B cell (primary cell): ENCODE measurements around the gene RENBP. TPM values are rescaled to one million over a fixed set of nuclear protein-coding genes. Genes with fewer than 3 reads are reported as not detected.
A peak's percentile ranks its signal among the peaks of the same experiment; 100 is the strongest.

Experiments used
- ATAC-seq: fragments of 200-7000 bp; cut with Tn5 transposase; one replicate; pipeline ENCODE4 v1.10.0; 2021; ENCODE audit warnings: low read depth, mild to moderate bottlenecking, moderate number of reproducible peaks, moderate library complexity
- CTCF ChIA-PET: fragments of 350-600 bp; sonication (Branson Sonifier 250); formaldehyde crosslinking; loops from one replicate; lab custom pipeline; 2021; ENCODE audit warnings: antibody characterized with exemption, inconsistent platforms; lab: Charles Lee
- POLR2A ChIA-PET: fragments of 350-600 bp; sonication (Branson Sonifier 250); formaldehyde crosslinking; loops from one replicate; lab custom pipeline; 2021; ENCODE audit warnings: antibody characterized with exemption; lab: Charles Lee
- DNase-seq: peaks from one replicate; pipeline ENCODE4 v3.0.0; 2013
- H2AFZ ChIP-seq: 2 replicates; pipeline ENCODE4 v1.6.1; 2012; ENCODE audit warnings: mild to moderate bottlenecking, low read depth, low read length; ENCODE audit not compliant: insufficient read depth, poor library complexity, severe bottlenecking
- H3K27ac ChIP-seq, 2 donors: 1 replicate in 1 of 2; 2 replicates in 1 of 2; pipeline ENCODE4 v1.5.1; 2012 to 2013; ENCODE audit warnings: low read length in 2 of 2, mild to moderate bottlenecking in 2 of 2, moderate library complexity in 1 of 2
- H3K27me3 ChIP-seq, 4 experiments: fragments of 200-600 bp in 1 of 4; sonication (generic) in 1 of 4; replicated peaks in 1 of 4; 1 replicate in 2 of 4; 2 replicates in 2 of 4; pipeline versions ENCODE4 v1.6.1 to v1.7.0; 2013 to 2016; ENCODE audit warnings: low read length in 3 of 4, mild to moderate bottlenecking in 2 of 4, mixed read lengths in 1 of 4, moderate library complexity in 1 of 4; ENCODE audit not compliant: insufficient read depth in 4 of 4, control insufficient read depth in 3 of 4; ENCODE audit errors: control extremely low read depth in 1 of 4
- H3K36me3 ChIP-seq, 2 experiments: replicated peaks in 1 of 2; 1 replicate in 1 of 2; 2 replicates in 1 of 2; pipeline versions ENCODE4 v1.6.1 to v1.7.1; 2013; ENCODE audit warnings: low read length in 1 of 2; ENCODE audit not compliant: insufficient read depth in 2 of 2, control insufficient read depth in 1 of 2; ENCODE audit errors: control extremely low read depth in 1 of 2, extremely low read depth in 1 of 2
- H3K4me1 ChIP-seq, 2 donors: fragments of 200-600 bp in 1 of 2; sonication (generic) in 1 of 2; 1 replicate in 1 of 2; 2 replicates in 1 of 2; pipeline versions ENCODE4 v1.5.1 to v1.6.1; 2013 to 2017; ENCODE audit warnings: low read length in 2 of 2; ENCODE audit not compliant: control insufficient read depth in 2 of 2, insufficient read depth in 2 of 2
- H3K4me2 ChIP-seq: replicated peaks from 2 replicates; pipeline ENCODE3; 2012; ENCODE audit warnings: mild to moderate bottlenecking, low read depth, low read length; ENCODE audit not compliant: poor library complexity, severe bottlenecking
- H3K4me3 ChIP-seq, 5 experiments: fragments of 200-600 bp in 1 of 5; sonication (generic) in 1 of 5; 1 replicate in 3 of 5; 2 replicates in 2 of 5; pipeline versions ENCODE4 v1.5.1 to v1.7.0; 2011 to 2016; ENCODE audit warnings: low read length in 4 of 5, mild to moderate bottlenecking in 4 of 5, low read depth in 2 of 5, control low read depth in 1 of 5, moderate library complexity in 1 of 5; ENCODE audit not compliant: insufficient read depth in 1 of 5; ENCODE audit errors: control extremely low read depth in 1 of 5, extremely low read depth in 1 of 5
- H3K79me2 ChIP-seq: fragments of 200-600 bp; sonication (generic); one replicate; pipeline ENCODE4 v1.6.0; 2016; ENCODE audit warnings: low read length; ENCODE audit not compliant: control insufficient read depth, insufficient read depth
- H3K9ac ChIP-seq: fragments of 200-600 bp; sonication (generic); 2 replicates; pipeline ENCODE4 v1.6.1; 2017; ENCODE audit warnings: mild to moderate bottlenecking, low read length, moderate library complexity
- H3K9me3 ChIP-seq, 3 donors: one replicate each; pipeline versions ENCODE4 v1.6.1 to v1.7.1; 2013; ENCODE audit warnings: low read length in 2 of 3; ENCODE audit not compliant: control insufficient read depth in 2 of 3, insufficient read depth in 1 of 3; ENCODE audit errors: control extremely low read depth in 1 of 3
- H4K20me1 ChIP-seq: 2 replicates; pipeline ENCODE4 v1.6.0; 2012; ENCODE audit warnings: mild to moderate bottlenecking, low read length; ENCODE audit not compliant: insufficient read depth, control insufficient read depth, poor library complexity, severe bottlenecking
- H3K27ac Mint-ChIP-seq: one replicate; pipeline ENCODE4 v1.8.0; 2021; ENCODE audit warnings: mixed read lengths
- H3K27me3 Mint-ChIP-seq: one replicate; pipeline ENCODE4 v1.8.0; 2021; ENCODE audit warnings: mixed read lengths
- H3K4me1 Mint-ChIP-seq: one replicate; pipeline ENCODE4 v1.8.0; 2021; ENCODE audit warnings: mixed read lengths
- H3K4me3 Mint-ChIP-seq: one replicate; pipeline ENCODE4 v1.8.0; 2021; ENCODE audit warnings: mixed read lengths
- H3K9me3 Mint-ChIP-seq: one replicate; pipeline ENCODE4 v1.8.0; 2022; ENCODE audit warnings: mixed read lengths; ENCODE audit not compliant: insufficient read depth
- EZH2 ChIP-seq: IDR thresholded peaks from 2 replicates; pipeline ENCODE4 v1.6.1; 2012; ENCODE audit warnings: borderline replicate concordance, low read depth, mild to moderate bottlenecking, moderate library complexity, low read length; ENCODE audit not compliant: insufficient read depth, poor library complexity, severe bottlenecking
- WGBS: methylation state at CpG from one replicate; pipeline ENCODE4 v1.1.5; 2013; ENCODE audit warnings: missing lambda C conversion rate; ENCODE audit not compliant: insufficient coverage; 5-methylcytosine and 5-hydroxymethylcytosine counted together
- intact Hi-C: fragments of 100-400 bp; cut with micrococcal nuclease; formaldehyde crosslinking; loops from one replicate; pipeline ENCODE4 v1.10.0; 2022
- polyA plus RNA-seq: library from polyadenylated mRNA; depleted of rRNA; stranded (reverse); fragments of >200 nt; gene quantifications from 2 replicates; pipeline ENCODE4 v1.2.3, GENCODE V29; 2012
- total RNA-seq, 2 donors: library from RNA; stranded (reverse); fragments of 120-200 nt in 1 of 2; gene quantifications; 1 replicate in 1 of 2; 2 replicates in 1 of 2; pipeline versions ENCODE4 v1.2.3 to v1.2.4, GENCODE V29; 2013 to 2022
- TF ChIP-seq, protein P1 (sequence below): fragments of 200-600 bp; IDR thresholded peaks from one replicate; pipeline ENCODE4 v1.8.0; 2022; ENCODE audit warnings: antibody characterized with exemption, mild to moderate bottlenecking

The RENBP gene
- total and polyA plus RNA-seq, 2 donors (not counting 1 experiment from before 2014, with no cell fraction given): 30.6 to 39.2 TPM

DNA sequence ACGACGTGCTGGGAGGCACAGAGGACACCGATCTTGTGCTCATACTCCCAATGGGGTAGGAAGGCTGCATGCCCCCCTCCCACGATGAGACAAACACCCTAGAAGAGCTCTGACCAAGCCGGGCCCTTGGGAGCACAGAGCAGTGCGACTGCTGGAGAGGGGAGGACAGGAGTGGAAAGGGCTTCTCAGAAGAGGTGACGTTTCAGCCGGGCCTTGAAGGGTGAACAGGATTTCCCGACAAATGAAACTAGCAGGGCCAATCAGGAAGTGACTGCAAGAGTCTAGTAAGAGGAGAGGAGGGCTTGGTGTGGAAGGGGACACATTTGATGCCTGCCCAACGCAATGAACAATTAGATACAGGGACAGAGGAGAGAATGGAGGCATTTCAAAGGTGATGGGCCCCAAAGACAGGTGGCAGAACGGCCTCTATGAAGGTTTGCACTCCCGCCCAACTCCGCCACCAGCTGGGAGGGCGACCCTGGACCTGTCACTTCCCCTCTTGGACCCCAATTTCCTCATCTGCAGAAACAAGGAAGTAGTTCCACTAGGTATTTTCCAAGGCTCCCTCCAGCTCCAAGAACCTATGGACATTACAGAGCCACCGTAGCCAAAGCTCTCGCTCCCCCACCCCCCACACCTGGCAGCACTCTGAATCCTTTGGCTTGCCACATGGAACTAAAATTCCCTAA is 23.2 kb upstream of the RENBP start:
- POLR2A ChIA-PET: interaction anchor here (0.7 to 1.6 kb wide), 3 partner anchors 14 to 244 kb away, joined by 3 to 7 read pairs (median 4); partner anchors contain the start of gene BCAP31
- Histone ChIP-seq H4K20me1 (peaks cover 66% of the 10 kb centered on the region), H3K4me3 (peak overlapping the region in 3 of 5 experiments; percentile 11 to 31 (median 25)), H3K4me2 (peak overlapping the region; percentile 70), H3K27me3 (no peaks in the 10 kb centered on the region), H3K79me2 (peaks cover 79% of the 10 kb centered on the region), H3K27ac (peak overlapping the region; percentile 46 to 63), H3K36me3 (peaks cover 0 to 21% of the 10 kb centered on the region in 2 experiments), H3K9me3 (no peaks in the 10 kb centered on the region), H3K4me1 (peaks cover 42 to 53% of the 10 kb centered on the region in 2 donors), H3K9ac (peak overlapping the region; percentile 7), H2AFZ (no peak overlapping the region)
- H3K9me3 Mint-ChIP-seq: no peaks in the 10 kb centered on the region
- H3K4me1 Mint-ChIP-seq: peaks cover 38% of the 10 kb centered on the region
- H3K4me3 Mint-ChIP-seq: peak overlapping the region; percentile 87
- intact Hi-C loops: loop anchor here (10.0 kb wide), 1 partner anchor 1023 kb away; no protein-coding TSS in a partner anchor
- 21% methylated on average over 7 of the region's 16 CpGs for WGBS
- CTCF ChIA-PET: interaction anchor here (0.6 to 4.0 kb wide), 13 partner anchors 15 to 559 kb away, joined by 3 to 27 read pairs (median 4); partner anchors contain the start of genes ARHGAP4 and SLC6A8
- ATAC-seq: no peak
- H3K27ac Mint-ChIP-seq: peak overlapping the region; percentile 92
- peak; percentile 47 for DNase-seq
- no peak for TF ChIP-seq EZH2
- TF ChIP-seq, protein P1, sequence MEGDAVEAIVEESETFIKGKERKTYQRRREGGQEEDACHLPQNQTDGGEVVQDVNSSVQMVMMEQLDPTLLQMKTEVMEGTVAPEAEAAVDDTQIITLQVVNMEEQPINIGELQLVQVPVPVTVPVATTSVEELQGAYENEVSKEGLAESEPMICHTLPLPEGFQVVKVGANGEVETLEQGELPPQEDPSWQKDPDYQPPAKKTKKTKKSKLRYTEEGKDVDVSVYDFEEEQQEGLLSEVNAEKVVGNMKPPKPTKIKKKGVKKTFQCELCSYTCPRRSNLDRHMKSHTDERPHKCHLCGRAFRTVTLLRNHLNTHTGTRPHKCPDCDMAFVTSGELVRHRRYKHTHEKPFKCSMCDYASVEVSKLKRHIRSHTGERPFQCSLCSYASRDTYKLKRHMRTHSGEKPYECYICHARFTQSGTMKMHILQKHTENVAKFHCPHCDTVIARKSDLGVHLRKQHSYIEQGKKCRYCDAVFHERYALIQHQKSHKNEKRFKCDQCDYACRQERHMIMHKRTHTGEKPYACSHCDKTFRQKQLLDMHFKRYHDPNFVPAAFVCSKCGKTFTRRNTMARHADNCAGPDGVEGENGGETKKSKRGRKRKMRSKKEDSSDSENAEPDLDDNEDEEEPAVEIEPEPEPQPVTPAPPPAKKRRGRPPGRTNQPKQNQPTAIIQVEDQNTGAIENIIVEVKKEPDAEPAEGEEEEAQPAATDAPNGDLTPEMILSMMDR: no peak
- H3K27me3 Mint-ChIP-seq: no peaks in the 10 kb centered on the region
